GM12878 (cell line): ENCODE measurements around the gene TMEM184C. TPM values are rescaled to one million over a fixed set of nuclear protein-coding genes. Genes with fewer than 3 reads are reported as not detected.

Source experiments
- ATAC-seq: fragments of 200-7000 bp; cut with Tn5 transposase; 3 replicates; pipeline ENCODE4 v1.9.1; 2020; ENCODE audit warnings: mild to moderate bottlenecking, moderate library complexity
- BruUV-seq: library from RNA; stranded (reverse); fragments of 400-500 nt; replicated peaks from 2 replicates; lab custom pipeline; 2021; lab: Mats Ljungman, UMichigan
- CTCF ChIA-PET: fragments of 300-600 bp; sonication (Branson Sonifier 250); formaldehyde crosslinking; extraction: SDS; loops from one replicate; lab custom pipeline; 2021; ENCODE audit warnings: inconsistent platforms; lab: Yijun Ruan, JAX
- POLR2A ChIA-PET: fragments of 350-600 bp; formaldehyde crosslinking; extraction: SDS; loops from one replicate; lab custom pipeline; 2021; ENCODE audit warnings: inconsistent platforms; lab: Charles Lee
- RAD21 ChIA-PET: fragments of 300-600 bp; sonication (Branson Sonifier 250); formaldehyde crosslinking; loops from one replicate; lab custom pipeline; 2023; ENCODE audit warnings: antibody characterized with exemption; ENCODE audit not compliant: unreplicated experiment; lab: Charles Lee
- SMC1A ChIA-PET: fragments of 300-600 bp; sonication (Branson Sonifier 250); formaldehyde crosslinking; loops from one replicate; lab custom pipeline; 2023; ENCODE audit not compliant: unreplicated experiment, uncharacterized antibody; lab: Charles Lee
- DNase-seq: peaks from one replicate; pipeline ENCODE4 v3.0.0-alpha.2; 2011; ENCODE audit warnings: low read depth, low spot score
- FAIRE-seq: peaks from 3 replicates; lab custom pipeline; 2011; peaks lifted over from hg19 to GRCh38; lab: Jason Lieb, UNC
- H2AFZ ChIP-seq: 2 replicates; pipeline ENCODE4 v1.6.0; 2011; ENCODE audit warnings: low read depth, low read length, control low read depth; ENCODE audit not compliant: control insufficient read depth
- H3K27ac ChIP-seq: 2 replicates; pipeline ENCODE4 v1.5.1; 2011; ENCODE audit warnings: control low read depth; ENCODE audit not compliant: control insufficient read depth, insufficient read depth
- H3K27me3 ChIP-seq, 2 experiments: replicated peaks in 1 of 2; 2 replicates each; pipeline versions ENCODE4 v1.6.0 to v1.6.1; 2011; ENCODE audit warnings: low read length in 1 of 2; ENCODE audit not compliant: control insufficient read depth in 2 of 2, insufficient read depth in 2 of 2
- H3K36me3 ChIP-seq, 2 experiments: 2 replicates each; pipeline ENCODE4 v1.5.1; 2011; ENCODE audit warnings: low read length in 1 of 2; ENCODE audit not compliant: control insufficient read depth in 2 of 2, insufficient read depth in 2 of 2
- H3K4me1 ChIP-seq: 2 replicates; pipeline ENCODE4 v1.6.1; 2011; ENCODE audit warnings: mild to moderate bottlenecking, low read length, moderate library complexity, mixed read lengths; ENCODE audit not compliant: control insufficient read depth, insufficient read depth
- H3K4me2 ChIP-seq: 2 replicates; pipeline ENCODE4 v1.6.0; 2011; ENCODE audit warnings: control low read depth; ENCODE audit not compliant: control insufficient read depth, insufficient read depth
- H3K4me3 ChIP-seq: fragments of 200-600 bp; sonication (generic); 2 replicates; pipeline ENCODE4 v1.5.1; 2016
- H3K79me2 ChIP-seq: 2 replicates; pipeline ENCODE4 v1.6.0; 2011; ENCODE audit warnings: low read length; ENCODE audit not compliant: control insufficient read depth, insufficient read depth
- H3K9ac ChIP-seq: 2 replicates; pipeline ENCODE4 v1.8.0; 2011; ENCODE audit warnings: low read length, control low read depth, mixed read lengths; ENCODE audit not compliant: control insufficient read depth, insufficient read depth
- H3K9me3 ChIP-seq: replicated peaks from 3 replicates; pipeline ENCODE4 v1.5.1; 2011; ENCODE audit warnings: mild to moderate bottlenecking, low read length; ENCODE audit not compliant: control insufficient read depth, insufficient read depth
- H4K20me1 ChIP-seq: 2 replicates; pipeline ENCODE4 v1.6.0; 2011; ENCODE audit not compliant: control insufficient read depth, insufficient read depth
- NFIC ChIP-seq: IDR thresholded peaks from 2 replicates; pipeline ENCODE4 v1.6.1; 2012; ENCODE audit warnings: low read depth, mild to moderate bottlenecking, inconsistent platforms, low read length, moderate library complexity
- TARDBP ChIP-seq: IDR thresholded peaks from 2 replicates; pipeline ENCODE4 v1.6.1; 2016; ENCODE audit warnings: borderline replicate concordance
- WGBS: methylation state at CpG from one replicate; pipeline ENCODE4 v1.1.6; 2016; ENCODE audit warnings: low lambda C conversion rate; ENCODE audit not compliant: insufficient replicate concordance, insufficient coverage; ENCODE audit errors: missing lambda C conversion rate; 5-methylcytosine and 5-hydroxymethylcytosine counted together
- in situ Hi-C: fragments of 300-500 bp; cut with MboI; formaldehyde crosslinking; loops from 9 replicates; pipeline ENCODE4 v1.14.3; 2018; ENCODE audit warnings: mixed read lengths
- intact Hi-C: fragments of 100-400 bp; cut with micrococcal nuclease; formaldehyde crosslinking; loops from one replicate; pipeline ENCODE4 v1.14.2; 2022; ENCODE audit not compliant: unreplicated experiment
- polyA plus RNA-seq, 11 experiments: library from polyadenylated mRNA; depleted of rRNA in 4 of 11; unstranded in 6 of 11; stranded (reverse) in 5 of 11; fragments of >200 nt; fragmentation: Nextera tagmentation in 4 of 11; fragmentation: Illumina TruSeq in 1 of 11; extraction: Ambion mirVana in 4 of 11; extraction: Trizol in 1 of 11; gene quantifications; 1 replicate in 1 of 11; 2 replicates in 10 of 11; pipeline versions ENCODE4 v1.2.1 to v1.2.3, GENCODE V29; 2011 to 2016; ENCODE audit warnings: inconsistent platforms in 2 of 11, missing spikeins in 2 of 11, low read depth in 1 of 11
- total RNA-seq, 4 experiments: library from RNA; depleted of rRNA in 3 of 4; stranded (reverse); fragments of >200 nt in 3 of 4; fragmentation: Illumina TruSeq in 1 of 4; extraction: Trizol in 1 of 4; gene quantifications; 2 replicates each; pipeline versions ENCODE4 v1.2.1 to v1.2.3, GENCODE V29; 2013 to 2021
- TF ChIP-seq, protein P1 (sequence below): fragments of 450-650 bp; IDR thresholded peaks from 2 replicates; pipeline ENCODE4 v1.6.1; 2016; ENCODE audit warnings: mild to moderate bottlenecking
- TF ChIP-seq, protein P2 (sequence below): IDR thresholded peaks from 2 replicates; pipeline ENCODE4 v1.6.1; 2012; ENCODE audit warnings: low read length, inconsistent platforms

Gene TMEM184C
- total and polyA plus RNA-seq, 10 of the 15 experiments (the other 5 are each of a cell fraction or from before 2014, with no cell fraction given), result 3.4 to 22.6 (median 18.2) TPM

- POLR2A ChIA-PET, result no interaction called here
- no peaks in the 10 kb centered on the region for H3K9me3 ChIP-seq
- WGBS, result 0% methylated on average over 1 of the region's 1 CpG
Observed at GRCh38 chr4:147596981-147597380, 20.2 kb upstream of the TMEM184C start.

More at GRCh38 chr4:147596981-147597380, 20.2 kb upstream of the TMEM184C start:
- DNase-seq (no peak), FAIRE-seq (no peak), ATAC-seq (no peak)
- TF ChIP-seq, protein P1, sequence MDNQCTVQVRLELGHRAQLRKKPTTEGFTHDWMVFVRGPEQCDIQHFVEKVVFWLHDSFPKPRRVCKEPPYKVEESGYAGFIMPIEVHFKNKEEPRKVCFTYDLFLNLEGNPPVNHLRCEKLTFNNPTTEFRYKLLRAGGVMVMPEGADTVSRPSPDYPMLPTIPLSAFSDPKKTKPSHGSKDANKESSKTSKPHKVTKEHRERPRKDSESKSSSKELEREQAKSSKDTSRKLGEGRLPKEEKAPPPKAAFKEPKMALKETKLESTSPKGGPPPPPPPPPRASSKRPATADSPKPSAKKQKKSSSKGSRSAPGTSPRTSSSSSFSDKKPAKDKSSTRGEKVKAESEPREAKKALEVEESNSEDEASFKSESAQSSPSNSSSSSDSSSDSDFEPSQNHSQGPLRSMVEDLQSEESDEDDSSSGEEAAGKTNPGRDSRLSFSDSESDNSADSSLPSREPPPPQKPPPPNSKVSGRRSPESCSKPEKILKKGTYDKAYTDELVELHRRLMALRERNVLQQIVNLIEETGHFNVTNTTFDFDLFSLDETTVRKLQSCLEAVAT, result no peak
- TF ChIP-seq TARDBP, result no peak
- TF ChIP-seq, protein P2, sequence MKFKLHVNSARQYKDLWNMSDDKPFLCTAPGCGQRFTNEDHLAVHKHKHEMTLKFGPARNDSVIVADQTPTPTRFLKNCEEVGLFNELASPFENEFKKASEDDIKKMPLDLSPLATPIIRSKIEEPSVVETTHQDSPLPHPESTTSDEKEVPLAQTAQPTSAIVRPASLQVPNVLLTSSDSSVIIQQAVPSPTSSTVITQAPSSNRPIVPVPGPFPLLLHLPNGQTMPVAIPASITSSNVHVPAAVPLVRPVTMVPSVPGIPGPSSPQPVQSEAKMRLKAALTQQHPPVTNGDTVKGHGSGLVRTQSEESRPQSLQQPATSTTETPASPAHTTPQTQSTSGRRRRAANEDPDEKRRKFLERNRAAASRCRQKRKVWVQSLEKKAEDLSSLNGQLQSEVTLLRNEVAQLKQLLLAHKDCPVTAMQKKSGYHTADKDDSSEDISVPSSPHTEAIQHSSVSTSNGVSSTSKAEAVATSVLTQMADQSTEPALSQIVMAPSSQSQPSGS, result no peak
- no peak for TF ChIP-seq NFIC
- RAD21 ChIA-PET, result interaction anchor here (0.7 to 7.7 kb wide), 5 partner anchors 258 to 436 kb away, joined by 3 to 85 read pairs (median 3); no protein-coding TSS in a partner anchor
- no peaks in the 10 kb centered on the region for H4K20me1 ChIP-seq
- no TSS peak for BruUV-seq
- H3K4me2 ChIP-seq, result no peak overlapping the region
- no peak overlapping the region for H3K4me3 ChIP-seq
- SMC1A ChIA-PET, result interaction anchor here (0.6 to 3.2 kb wide), 7 partner anchors 10 to 269 kb away, joined by 3 to 52 read pairs (median 3); partner anchors contain the start of gene TMEM184C
- H3K36me3 ChIP-seq, result no peaks in the 10 kb centered on the region
- H3K79me2 ChIP-seq, result no peaks in the 10 kb centered on the region
- intact Hi-C loops, result loop anchor here (1.0 kb wide), 1 partner anchor 269 kb away; no protein-coding TSS in a partner anchor
- CTCF ChIA-PET, result interaction anchor here (0.6 to 10.3 kb wide), 8 partner anchors 8 to 528 kb away, joined by 3 to 105 read pairs (median 5); partner anchors contain the start of gene TMEM184C
- in situ Hi-C loops, result no loop called here
- H3K27ac ChIP-seq, result no peak overlapping the region
- H3K4me1 ChIP-seq, result no peaks in the 10 kb centered on the region
- H3K9ac ChIP-seq, result no peak overlapping the region
- H2AFZ ChIP-seq, result no peak overlapping the region
- no peaks in the 10 kb centered on the region; a peak in 1 of 4 replicates for H3K27me3 ChIP-seq
